ENCODE measurements around the gene DEFB108B.

DNA sequence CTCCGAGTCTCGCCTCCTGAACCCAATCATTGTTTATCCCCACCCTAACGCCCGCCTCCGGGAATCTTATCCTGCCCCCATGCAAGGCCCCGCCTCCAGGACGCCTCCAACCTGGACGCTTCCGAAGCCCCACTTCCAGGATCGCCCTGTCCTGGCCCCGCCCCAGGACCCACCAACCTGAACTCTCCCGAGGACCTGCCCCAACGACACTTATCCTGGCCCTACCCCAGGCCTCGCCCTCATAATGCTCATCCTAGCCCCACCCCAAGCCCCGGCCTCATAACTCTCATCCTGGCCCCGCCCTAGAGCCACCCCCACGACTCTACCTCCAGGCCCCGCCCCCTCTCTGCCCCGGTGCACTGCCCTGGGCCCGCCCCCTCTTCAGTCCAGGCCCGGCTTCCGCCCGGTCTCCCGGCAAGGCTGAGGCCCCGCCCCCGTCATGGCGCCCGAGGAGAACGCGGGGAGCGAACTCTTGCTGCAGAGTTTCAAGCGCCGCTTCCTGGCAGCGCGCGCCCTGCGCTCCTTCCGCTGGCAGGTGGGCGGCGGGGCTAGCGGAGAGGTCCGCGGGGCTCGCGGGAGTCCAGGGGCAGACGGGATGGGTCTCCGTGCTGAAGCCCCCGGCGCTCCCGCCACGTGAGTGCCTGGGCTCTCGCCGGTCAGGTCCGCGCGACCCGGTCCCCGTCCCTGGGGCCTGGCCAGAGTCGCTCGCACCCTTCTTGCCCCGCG is 45.7 kb upstream of the DEFB108B start:
- TF ChIP-seq, protein P1, sequence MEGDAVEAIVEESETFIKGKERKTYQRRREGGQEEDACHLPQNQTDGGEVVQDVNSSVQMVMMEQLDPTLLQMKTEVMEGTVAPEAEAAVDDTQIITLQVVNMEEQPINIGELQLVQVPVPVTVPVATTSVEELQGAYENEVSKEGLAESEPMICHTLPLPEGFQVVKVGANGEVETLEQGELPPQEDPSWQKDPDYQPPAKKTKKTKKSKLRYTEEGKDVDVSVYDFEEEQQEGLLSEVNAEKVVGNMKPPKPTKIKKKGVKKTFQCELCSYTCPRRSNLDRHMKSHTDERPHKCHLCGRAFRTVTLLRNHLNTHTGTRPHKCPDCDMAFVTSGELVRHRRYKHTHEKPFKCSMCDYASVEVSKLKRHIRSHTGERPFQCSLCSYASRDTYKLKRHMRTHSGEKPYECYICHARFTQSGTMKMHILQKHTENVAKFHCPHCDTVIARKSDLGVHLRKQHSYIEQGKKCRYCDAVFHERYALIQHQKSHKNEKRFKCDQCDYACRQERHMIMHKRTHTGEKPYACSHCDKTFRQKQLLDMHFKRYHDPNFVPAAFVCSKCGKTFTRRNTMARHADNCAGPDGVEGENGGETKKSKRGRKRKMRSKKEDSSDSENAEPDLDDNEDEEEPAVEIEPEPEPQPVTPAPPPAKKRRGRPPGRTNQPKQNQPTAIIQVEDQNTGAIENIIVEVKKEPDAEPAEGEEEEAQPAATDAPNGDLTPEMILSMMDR (IDR thresholded peaks at IDR 0.05; ENCODE audit: low read depth, low read length, missing input control), result no peak
- TF ChIP-seq TAF1 (conservative IDR thresholded peaks at IDR 0.05) (no peak), NR2F2 (IDR thresholded peaks at IDR 0.05) (peak; percentile 31), YY1 (IDR thresholded peaks at IDR 0.05) (peak; percentile 28)
- TF ChIP-seq, protein P2, sequence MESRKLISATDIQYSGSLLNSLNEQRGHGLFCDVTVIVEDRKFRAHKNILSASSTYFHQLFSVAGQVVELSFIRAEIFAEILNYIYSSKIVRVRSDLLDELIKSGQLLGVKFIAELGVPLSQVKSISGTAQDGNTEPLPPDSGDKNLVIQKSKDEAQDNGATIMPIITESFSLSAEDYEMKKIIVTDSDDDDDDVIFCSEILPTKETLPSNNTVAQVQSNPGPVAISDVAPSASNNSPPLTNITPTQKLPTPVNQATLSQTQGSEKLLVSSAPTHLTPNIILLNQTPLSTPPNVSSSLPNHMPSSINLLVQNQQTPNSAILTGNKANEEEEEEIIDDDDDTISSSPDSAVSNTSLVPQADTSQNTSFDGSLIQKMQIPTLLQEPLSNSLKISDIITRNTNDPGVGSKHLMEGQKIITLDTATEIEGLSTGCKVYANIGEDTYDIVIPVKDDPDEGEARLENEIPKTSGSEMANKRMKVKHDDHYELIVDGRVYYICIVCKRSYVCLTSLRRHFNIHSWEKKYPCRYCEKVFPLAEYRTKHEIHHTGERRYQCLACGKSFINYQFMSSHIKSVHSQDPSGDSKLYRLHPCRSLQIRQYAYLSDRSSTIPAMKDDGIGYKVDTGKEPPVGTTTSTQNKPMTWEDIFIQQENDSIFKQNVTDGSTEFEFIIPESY (IDR thresholded peaks at IDR 0.05), result no peak

All from liver (tissue), 3 donors.